ENCODE data around the gene FKBP15.

Gene FKBP15

GRCh38 chr9:113227436-113227835 lies 6.4 kb upstream of the FKBP15 start:
- no peaks in the 10 kb centered on the region for H3K9me3 ChIP-seq (ENCODE audit: control insufficient read depth in 1 of 2, low read length in 2 of 2)
- no peak overlapping the region for H3K4me3 ChIP-seq (ENCODE audit: low read depth in 1 of 2, low read length in 2 of 2)
- H3K27ac ChIP-seq (ENCODE audit: low read length), result no peak overlapping the region
- peaks cover 5% of the 10 kb centered on the region in 2 donors for H3K4me1 ChIP-seq (ENCODE audit: control insufficient read depth in 1 of 2, insufficient read depth in 2 of 2, low read length in 2 of 2)
- no peaks in the 10 kb centered on the region for H3K27me3 ChIP-seq (ENCODE audit: low read depth, low read length)
- peaks cover 8 to 9% of the 10 kb centered on the region in 2 donors for H3K36me3 ChIP-seq (ENCODE audit: control insufficient read depth in 1 of 2, insufficient read depth in 2 of 2, low read length in 2 of 2)

- Histone ChIP-seq H3K27me3 (ENCODE audit: low read depth, low read length) (no peaks in the 10 kb centered on the region), H3K36me3 (ENCODE audit: control insufficient read depth in 1 of 2, insufficient read depth in 2 of 2, low read length in 2 of 2) (peaks cover 5 to 11% of the 10 kb centered on the region in 2 donors), H3K4me3 (ENCODE audit: low read depth in 1 of 2, low read length in 2 of 2) (no peak overlapping the region), H3K4me1 (ENCODE audit: control insufficient read depth in 1 of 2, insufficient read depth in 2 of 2, low read length in 2 of 2) (peaks cover 19 to 26% of the 10 kb centered on the region in 2 donors), H3K9me3 (ENCODE audit: control insufficient read depth in 1 of 2, low read length in 2 of 2) (no peaks in the 10 kb centered on the region), H3K27ac (ENCODE audit: low read length) (no peak overlapping the region)
These were observed 2.9 kb upstream of the FKBP15 start for GRCh38 chr9:113223963-113224362.

- Histone ChIP-seq H3K36me3 (ENCODE audit: control insufficient read depth in 1 of 2, insufficient read depth in 2 of 2, low read length in 2 of 2) (peaks cover 5 to 11% of the 10 kb centered on the region in 2 donors), H3K4me3 (ENCODE audit: low read depth in 1 of 2, low read length in 2 of 2) (peak overlapping the region; percentile 94 to 99), H3K27ac (ENCODE audit: low read length) (peak overlapping the region; percentile 90), H3K9me3 (ENCODE audit: control insufficient read depth in 1 of 2, low read length in 2 of 2) (no peaks in the 10 kb centered on the region), H3K27me3 (ENCODE audit: low read depth, low read length) (no peaks in the 10 kb centered on the region), H3K4me1 (ENCODE audit: control insufficient read depth in 1 of 2, insufficient read depth in 2 of 2, low read length in 2 of 2) (peaks cover 19 to 32% of the 10 kb centered on the region in 2 donors)
These were observed 1.4 kb upstream of the FKBP15 start for GRCh38 chr9:113222482-113222841.

GRCh38 chr9:113221800-113222481 lies 864 bp upstream of the FKBP15 start:
- Histone ChIP-seq H3K36me3 (ENCODE audit: control insufficient read depth in 1 of 2, insufficient read depth in 2 of 2, low read length in 2 of 2) (peaks cover 5 to 11% of the 10 kb centered on the region in 2 donors), H3K4me1 (ENCODE audit: control insufficient read depth in 1 of 2, insufficient read depth in 2 of 2, low read length in 2 of 2) (peaks cover 19 to 32% of the 10 kb centered on the region in 2 donors), H3K27ac (ENCODE audit: low read length) (peak overlapping the region; percentile 90), H3K27me3 (ENCODE audit: low read depth, low read length) (no peaks in the 10 kb centered on the region), H3K4me3 (ENCODE audit: low read depth in 1 of 2, low read length in 2 of 2) (peak overlapping the region; percentile 94 to 99), H3K9me3 (ENCODE audit: control insufficient read depth in 1 of 2, low read length in 2 of 2) (no peaks in the 10 kb centered on the region)

GRCh38 chr9:113220467-113221002 lies 542 bp downstream of the FKBP15 start:
- no peaks in the 10 kb centered on the region for H3K9me3 ChIP-seq (ENCODE audit: control insufficient read depth in 1 of 2, low read length in 2 of 2)
- no peaks in the 10 kb centered on the region for H3K27me3 ChIP-seq (ENCODE audit: low read depth, low read length)
- peak overlapping the region; percentile 93 for H3K27ac ChIP-seq (ENCODE audit: low read length)
- H3K4me1 ChIP-seq (ENCODE audit: control insufficient read depth in 1 of 2, insufficient read depth in 2 of 2, low read length in 2 of 2), result peaks cover 19 to 32% of the 10 kb centered on the region in 2 donors
- H3K4me3 ChIP-seq (ENCODE audit: low read depth in 1 of 2, low read length in 2 of 2), result peak overlapping the region; percentile 94 to 99
- peaks cover 5 to 11% of the 10 kb centered on the region in 2 donors for H3K36me3 ChIP-seq (ENCODE audit: control insufficient read depth in 1 of 2, insufficient read depth in 2 of 2, low read length in 2 of 2)

GRCh38 chr9:113219969-113220368 lies 1.1 kb downstream of the FKBP15 start:
- peaks cover 19 to 32% of the 10 kb centered on the region in 2 donors for H3K4me1 ChIP-seq (ENCODE audit: control insufficient read depth in 1 of 2, insufficient read depth in 2 of 2, low read length in 2 of 2)
- H3K36me3 ChIP-seq (ENCODE audit: control insufficient read depth in 1 of 2, insufficient read depth in 2 of 2, low read length in 2 of 2), result peaks cover 3 to 9% of the 10 kb centered on the region in 2 donors
- H3K27me3 ChIP-seq (ENCODE audit: low read depth, low read length), result no peaks in the 10 kb centered on the region
- H3K9me3 ChIP-seq (ENCODE audit: control insufficient read depth in 1 of 2, low read length in 2 of 2), result no peaks in the 10 kb centered on the region
- H3K4me3 ChIP-seq (ENCODE audit: low read depth in 1 of 2, low read length in 2 of 2), result peak overlapping the region; percentile 94 to 99
- peak overlapping the region; percentile 93 for H3K27ac ChIP-seq (ENCODE audit: low read length)

GRCh38 chr9:113219186-113219936 lies 1.7 kb downstream of the FKBP15 start:
- Histone ChIP-seq H3K4me1 (ENCODE audit: control insufficient read depth in 1 of 2, insufficient read depth in 2 of 2, low read length in 2 of 2) (peaks cover 19 to 32% of the 10 kb centered on the region in 2 donors), H3K9me3 (ENCODE audit: control insufficient read depth in 1 of 2, low read length in 2 of 2) (no peaks in the 10 kb centered on the region), H3K36me3 (ENCODE audit: control insufficient read depth in 1 of 2, insufficient read depth in 2 of 2, low read length in 2 of 2) (peaks cover 0 to 3% of the 10 kb centered on the region in 2 donors), H3K27me3 (ENCODE audit: low read depth, low read length) (no peaks in the 10 kb centered on the region), H3K4me3 (ENCODE audit: low read depth in 1 of 2, low read length in 2 of 2) (peak overlapping the region; percentile 94 to 99), H3K27ac (ENCODE audit: low read length) (peak overlapping the region; percentile 93)

- Histone ChIP-seq H3K4me3 (ENCODE audit: low read depth in 1 of 2, low read length in 2 of 2) (no peak overlapping the region), H3K4me1 (ENCODE audit: control insufficient read depth in 1 of 2, insufficient read depth in 2 of 2, low read length in 2 of 2) (peaks cover 7 to 22% of the 10 kb centered on the region in 2 donors)
These were observed 4.7 kb downstream of the FKBP15 start for GRCh38 chr9:113216406-113216805.

GRCh38 chr9:113215132-113215531 lies 5.9 kb downstream of the FKBP15 start:
- H3K27ac ChIP-seq (ENCODE audit: low read length), result no peak overlapping the region
- no peaks in the 10 kb centered on the region for H3K9me3 ChIP-seq (ENCODE audit: control insufficient read depth in 1 of 2, low read length in 2 of 2)
- H3K4me3 ChIP-seq (ENCODE audit: low read depth in 1 of 2, low read length in 2 of 2), result no peak overlapping the region
- peaks cover under 1 to 6% of the 10 kb centered on the region in 2 donors for H3K36me3 ChIP-seq (ENCODE audit: control insufficient read depth in 1 of 2, insufficient read depth in 2 of 2, low read length in 2 of 2)
- H3K4me1 ChIP-seq (ENCODE audit: control insufficient read depth in 1 of 2, insufficient read depth in 2 of 2, low read length in 2 of 2), result peaks cover 4 to 17% of the 10 kb centered on the region in 2 donors
- H3K27me3 ChIP-seq (ENCODE audit: low read depth, low read length), result no peaks in the 10 kb centered on the region

More at GRCh38 chr9:113216406-113216805, 4.7 kb downstream of the FKBP15 start:
- Histone ChIP-seq H3K36me3 (ENCODE audit: control insufficient read depth in 1 of 2, insufficient read depth in 2 of 2, low read length in 2 of 2) (peaks cover 0 to 3% of the 10 kb centered on the region in 2 donors), H3K27me3 (ENCODE audit: low read depth, low read length) (no peaks in the 10 kb centered on the region), H3K27ac (ENCODE audit: low read length) (no peak overlapping the region), H3K9me3 (ENCODE audit: control insufficient read depth in 1 of 2, low read length in 2 of 2) (no peaks in the 10 kb centered on the region)

- Histone ChIP-seq H3K27ac (ENCODE audit: low read length) (no peak overlapping the region), H3K36me3 (ENCODE audit: control insufficient read depth in 1 of 2, insufficient read depth in 2 of 2, low read length in 2 of 2) (peaks cover 11 to 45% of the 10 kb centered on the region in 2 donors), H3K4me3 (ENCODE audit: low read depth in 1 of 2, low read length in 2 of 2) (no peak overlapping the region), H3K27me3 (ENCODE audit: low read depth, low read length) (no peaks in the 10 kb centered on the region), H3K9me3 (ENCODE audit: control insufficient read depth in 1 of 2, low read length in 2 of 2) (no peaks in the 10 kb centered on the region), H3K4me1 (ENCODE audit: control insufficient read depth in 1 of 2, insufficient read depth in 2 of 2, low read length in 2 of 2) (no peaks in the 10 kb centered on the region)
These were observed 10.3 kb downstream of the FKBP15 start for GRCh38 chr9:113210815-113211214.

- Histone ChIP-seq H3K9me3 (ENCODE audit: control insufficient read depth in 1 of 2, low read length in 2 of 2) (no peaks in the 10 kb centered on the region), H3K27me3 (ENCODE audit: low read depth, low read length) (no peaks in the 10 kb centered on the region), H3K4me1 (ENCODE audit: control insufficient read depth in 1 of 2, insufficient read depth in 2 of 2, low read length in 2 of 2) (no peaks in the 10 kb centered on the region), H3K36me3 (ENCODE audit: control insufficient read depth in 1 of 2, insufficient read depth in 2 of 2, low read length in 2 of 2) (peaks cover 31 to 80% of the 10 kb centered on the region in 2 donors), H3K4me3 (ENCODE audit: low read depth in 1 of 2, low read length in 2 of 2) (no peak overlapping the region), H3K27ac (ENCODE audit: low read length) (no peak overlapping the region)
These were observed 15.2 kb downstream of the FKBP15 start for GRCh38 chr9:113205861-113206260.

All from muscle layer of duodenum (tissue), 2 donors.